Dedifferentiated amniotic fluid mesenchymal stem cell (primary cell): ENCODE results near the gene ADGRD1.

Source experiments
- DNase-seq: peaks from one replicate; pipeline ENCODE4 v3.0.0-alpha.2; 2016; ENCODE audit errors: extremely low spot score

Gene ADGRD1

DNA sequence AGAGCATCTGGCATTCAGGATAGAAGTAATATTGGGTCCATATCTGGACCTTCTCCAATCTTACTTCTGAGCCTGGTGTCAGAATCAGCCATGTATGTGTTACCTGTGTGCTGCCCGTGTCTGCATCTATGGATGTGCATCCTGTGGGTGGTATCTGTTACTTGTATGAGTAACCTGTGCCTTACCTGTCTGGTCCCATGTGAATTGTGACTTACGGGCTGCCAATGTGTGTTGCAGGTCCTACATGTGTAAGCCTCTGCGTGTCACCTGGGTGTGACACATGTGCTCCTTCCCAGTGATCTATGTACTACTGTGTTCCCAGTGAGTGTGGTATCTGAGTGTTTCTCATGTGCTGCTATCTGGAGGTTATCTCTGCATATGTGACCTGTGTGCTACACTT is 208.4 kb downstream of the ADGRD1 start:
- DNase-seq = no peak

DNA sequence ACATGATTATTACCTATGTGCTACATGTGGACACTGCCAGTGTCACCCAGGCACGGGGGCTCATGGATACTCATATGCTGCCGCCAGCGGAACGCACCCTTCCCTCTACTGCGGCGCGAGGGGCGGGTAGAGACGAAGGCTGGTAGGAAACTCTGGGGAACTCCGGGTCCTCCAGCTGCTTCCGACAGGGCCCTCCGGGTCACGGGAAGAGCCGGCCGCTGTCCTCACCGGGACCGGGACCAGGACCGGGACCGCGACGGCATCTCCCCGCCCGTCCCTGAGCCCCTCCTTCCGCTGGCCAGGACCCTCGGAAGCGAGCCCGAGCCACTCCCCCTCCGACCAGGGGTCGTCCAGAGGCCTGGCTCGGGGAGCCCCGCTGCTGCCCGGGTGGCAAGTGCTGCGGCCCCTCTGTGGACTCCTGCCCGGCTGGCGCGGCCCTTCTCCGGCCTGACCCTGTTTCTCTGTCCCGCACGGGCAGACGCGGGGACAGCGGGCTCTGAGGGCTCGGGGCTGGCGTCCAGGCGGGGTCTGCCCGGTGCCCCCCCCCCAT is 209.6 kb downstream of the ADGRD1 start:
- DNase-seq = no peak

DNA sequence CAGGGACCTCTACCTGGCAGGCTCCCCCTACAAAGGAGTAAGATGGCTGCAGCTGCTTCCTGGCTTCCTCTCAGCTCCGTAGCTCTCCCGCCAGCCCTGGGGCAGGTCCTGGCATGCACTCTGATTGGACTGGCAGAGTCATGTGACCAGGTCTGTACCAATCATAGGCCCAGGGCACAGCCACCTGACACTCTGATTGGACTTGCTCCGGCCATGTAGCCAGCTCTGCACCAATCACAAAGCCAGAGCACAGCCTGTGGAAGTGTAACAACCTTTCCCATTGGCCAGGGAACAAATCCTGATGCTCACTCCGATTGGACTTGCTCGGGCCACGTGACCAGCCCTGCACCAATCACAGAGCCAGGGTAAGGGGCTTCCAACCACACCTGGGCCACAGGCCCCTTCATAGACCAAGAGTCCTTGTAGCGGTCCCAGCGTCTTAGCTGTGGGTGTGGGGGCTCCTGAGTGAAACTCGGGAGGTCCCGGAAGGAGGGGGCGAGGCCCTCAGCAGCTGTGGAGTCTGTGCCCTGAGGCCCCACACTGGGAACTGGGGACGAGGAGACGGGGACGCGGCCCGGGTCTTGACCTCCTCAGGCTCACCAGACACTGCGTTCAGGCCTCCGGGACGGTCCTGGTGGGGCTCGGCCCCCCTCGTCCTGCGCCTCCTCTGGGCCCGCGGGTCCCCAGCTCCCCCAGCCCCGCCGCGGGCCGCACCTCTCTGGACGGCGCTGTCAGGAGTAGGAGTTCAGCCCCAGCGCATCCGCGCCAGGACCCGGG is 210.6 kb downstream of the ADGRD1 start:
- no peak for DNase-seq

DNA sequence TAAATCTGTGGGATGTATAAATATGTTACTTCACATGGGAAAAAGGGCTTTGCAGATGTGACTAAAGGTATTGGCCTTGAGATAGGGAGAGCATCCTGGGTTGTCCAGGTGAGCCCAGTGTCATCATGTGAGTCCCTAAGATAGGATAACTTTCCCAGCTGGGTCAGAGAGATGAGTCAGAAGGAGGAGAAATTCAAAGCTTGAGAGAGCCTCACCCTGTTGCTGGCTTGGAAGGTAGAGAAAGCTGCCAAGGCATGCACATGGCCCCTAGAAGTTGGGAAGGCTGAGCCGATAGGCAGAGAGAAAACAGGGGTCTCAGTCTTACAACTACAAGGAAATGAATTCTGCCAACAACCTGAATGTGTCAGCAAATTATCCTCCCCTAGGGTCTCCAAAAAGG is 213.0 kb downstream of the ADGRD1 start:
- DNase-seq = no peak

DNA sequence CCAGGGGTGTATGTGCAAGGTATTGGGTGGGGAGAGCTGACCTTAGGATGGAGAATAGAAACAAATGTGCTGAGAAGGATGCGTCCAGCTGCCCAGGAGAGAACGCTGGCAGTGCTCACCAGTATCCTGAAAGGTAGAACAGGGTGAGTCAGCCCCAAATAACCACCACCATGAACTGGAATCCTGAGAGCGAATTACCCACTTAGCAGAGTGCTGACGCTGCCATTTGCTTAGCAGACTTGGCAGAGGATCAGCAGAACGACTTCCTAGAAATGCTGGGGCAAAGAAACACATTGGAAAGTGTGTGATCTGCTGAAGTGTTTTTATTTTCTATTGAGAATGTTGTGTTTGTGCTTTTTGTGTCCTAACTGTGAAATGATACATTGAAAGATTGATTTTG is 213.6 kb downstream of the ADGRD1 start:
- DNase-seq = no peak

DNA sequence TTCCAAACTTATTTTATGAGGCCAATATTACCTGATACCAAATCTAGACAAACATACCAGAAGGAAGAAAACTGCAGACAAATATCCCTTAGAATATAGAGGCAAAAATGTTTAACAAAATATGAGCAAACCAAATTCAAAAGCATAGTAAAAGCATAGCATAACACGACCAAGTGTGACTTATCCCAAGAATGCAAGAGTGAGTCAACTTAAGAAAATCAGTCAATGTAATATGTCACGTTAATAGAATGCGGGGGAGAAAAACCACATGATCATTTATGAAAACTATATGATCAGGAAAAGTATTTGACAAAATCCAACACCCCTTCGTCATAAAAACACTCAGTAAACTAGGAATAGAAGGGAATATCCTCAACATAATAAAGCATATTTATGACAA is 217.3 kb downstream of the ADGRD1 start:
- DNase-seq = no peak

DNA sequence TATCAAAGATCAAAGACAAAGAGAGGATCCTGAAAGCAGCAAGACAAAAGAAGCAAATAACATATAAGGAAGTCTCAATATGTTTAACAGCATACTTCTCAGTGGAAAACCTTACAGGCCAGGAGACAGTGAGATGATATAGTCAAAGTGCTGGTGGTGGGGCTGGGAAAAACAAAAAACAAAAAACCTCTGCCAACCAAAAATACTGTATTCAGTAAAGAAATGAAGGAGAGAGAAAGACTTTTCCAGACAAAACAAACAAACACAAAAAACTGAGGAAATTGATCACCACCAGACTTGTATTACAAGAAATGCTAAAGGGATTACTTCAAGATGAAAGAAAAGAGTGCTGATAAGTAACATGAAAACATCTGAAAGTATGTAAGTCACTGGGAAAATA is 221.2 kb downstream of the ADGRD1 start:
- no peak for DNase-seq

DNA sequence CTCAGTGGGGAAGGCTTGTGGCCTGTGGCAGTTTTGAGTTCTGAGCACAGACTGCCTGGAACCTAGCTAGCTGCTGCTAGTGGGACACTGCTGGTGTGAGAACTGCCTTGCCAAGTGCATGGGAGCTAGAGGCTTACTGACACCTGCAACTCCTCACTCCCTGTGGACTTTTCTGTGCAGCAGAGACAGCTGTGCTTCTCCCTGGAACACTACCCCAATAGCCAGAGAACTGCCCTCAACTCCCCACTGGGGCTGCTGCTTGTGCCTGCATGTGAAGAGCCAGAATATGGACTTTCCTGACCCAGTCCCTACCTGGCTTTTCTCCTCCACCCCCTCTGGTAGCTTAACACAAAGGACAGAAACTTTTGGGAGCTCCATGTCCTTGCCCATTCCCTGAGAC is 222.6 kb downstream of the ADGRD1 start:
- DNase-seq = no peak

DNA sequence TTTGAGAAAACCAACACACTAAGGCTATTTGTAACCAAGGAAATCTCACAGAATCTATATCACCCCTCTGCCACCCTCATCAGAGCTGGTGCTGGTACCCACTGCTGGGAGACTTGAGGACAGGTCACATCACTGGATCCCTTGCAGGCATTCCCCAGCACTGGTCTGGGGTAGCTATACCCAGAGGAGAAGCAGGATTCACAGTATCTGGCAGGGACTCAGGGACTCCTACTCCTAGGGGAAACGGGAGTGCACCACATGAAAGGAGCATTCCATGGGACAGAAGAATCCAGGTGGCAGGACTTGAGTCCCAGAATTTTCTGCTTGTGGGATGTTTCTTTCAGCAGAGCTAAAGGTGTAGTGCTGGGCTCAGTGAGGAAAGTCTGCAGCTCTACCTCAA is 223.2 kb downstream of the ADGRD1 start:
- DNase-seq = no peak

DNA sequence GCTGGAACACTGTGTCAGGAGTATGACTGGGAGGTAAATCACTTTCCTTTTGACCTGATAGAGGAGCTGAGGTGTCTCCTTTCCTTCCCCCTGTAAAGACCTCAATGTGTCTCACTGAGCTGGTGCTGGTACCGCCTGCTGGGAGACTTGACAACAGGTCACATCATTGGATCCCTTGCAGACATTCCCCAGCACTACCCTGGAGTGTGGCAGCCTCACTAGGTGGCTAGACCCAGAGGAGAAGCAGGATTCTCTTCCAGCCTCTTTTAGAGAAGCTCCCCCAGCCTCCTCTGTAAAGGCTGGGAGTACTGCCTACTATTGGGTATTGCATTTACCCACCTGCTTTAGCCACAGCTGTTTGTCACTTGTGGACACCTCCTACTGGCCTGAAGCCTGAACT is 223.9 kb downstream of the ADGRD1 start:
- no peak for DNase-seq

DNA sequence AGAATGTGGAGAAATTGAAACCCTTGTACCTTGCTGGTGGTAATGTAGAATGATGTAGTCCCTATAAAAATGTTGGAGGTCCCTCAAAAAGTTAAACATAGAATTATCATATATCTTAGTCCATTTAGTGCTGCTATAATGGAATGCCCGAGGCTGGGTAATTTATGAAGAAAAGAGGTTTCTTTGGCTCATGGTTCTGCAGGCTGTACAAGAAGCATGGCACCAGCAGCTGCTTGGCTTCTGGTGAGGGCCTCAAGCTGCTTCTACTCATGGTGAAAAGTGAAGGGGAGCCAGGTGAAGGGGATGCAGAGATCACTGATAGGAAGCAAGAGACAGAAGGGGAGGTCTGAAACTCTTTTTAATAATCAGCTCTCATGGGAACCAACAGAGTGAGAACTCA is 233.9 kb downstream of the ADGRD1 start:
- no peak for DNase-seq

DNA sequence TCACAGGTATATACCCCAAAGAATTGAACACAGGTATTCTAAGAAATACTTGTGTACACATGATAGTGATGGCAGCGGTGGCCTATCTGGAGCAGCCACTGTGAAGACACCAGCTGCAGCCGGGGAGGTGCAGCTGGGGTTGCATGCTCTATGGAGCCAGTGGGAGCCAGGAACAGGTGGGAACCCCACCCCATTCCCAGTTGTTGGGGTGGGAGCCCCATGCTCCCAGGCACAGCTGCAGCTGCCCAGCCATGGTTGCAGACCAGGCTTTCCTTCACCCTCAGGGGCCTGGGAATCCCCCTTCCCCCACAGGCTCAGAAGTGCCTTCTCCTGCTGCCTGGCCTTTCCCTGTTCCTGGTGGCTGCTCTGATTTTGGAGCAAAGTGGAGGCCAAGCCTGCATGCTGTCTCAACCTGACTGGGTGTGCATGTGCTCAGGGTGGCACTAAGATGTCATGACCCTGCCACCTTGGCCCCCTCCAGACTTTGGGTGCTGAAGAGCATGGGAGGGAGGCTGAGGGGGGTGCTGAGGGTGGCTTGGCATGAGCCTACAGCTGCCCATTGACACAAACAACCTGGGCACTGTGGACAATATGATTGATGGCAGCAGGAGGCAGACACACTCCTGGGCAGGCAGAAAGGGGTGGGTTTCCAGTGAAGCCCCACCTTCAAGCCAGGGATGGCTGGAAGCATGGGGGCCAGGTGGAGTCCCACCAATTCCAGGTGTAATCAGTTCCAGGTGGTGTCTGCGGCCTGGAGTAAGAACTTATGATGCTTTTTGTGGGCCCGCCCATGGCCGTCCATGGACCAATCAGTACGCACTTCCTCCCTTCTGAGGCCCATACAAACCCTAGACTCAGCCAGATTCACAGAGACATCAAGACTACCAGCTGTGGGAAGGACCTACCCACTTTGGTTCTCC is 234.7 kb downstream of the ADGRD1 start:
- no peak for DNase-seq

DNA sequence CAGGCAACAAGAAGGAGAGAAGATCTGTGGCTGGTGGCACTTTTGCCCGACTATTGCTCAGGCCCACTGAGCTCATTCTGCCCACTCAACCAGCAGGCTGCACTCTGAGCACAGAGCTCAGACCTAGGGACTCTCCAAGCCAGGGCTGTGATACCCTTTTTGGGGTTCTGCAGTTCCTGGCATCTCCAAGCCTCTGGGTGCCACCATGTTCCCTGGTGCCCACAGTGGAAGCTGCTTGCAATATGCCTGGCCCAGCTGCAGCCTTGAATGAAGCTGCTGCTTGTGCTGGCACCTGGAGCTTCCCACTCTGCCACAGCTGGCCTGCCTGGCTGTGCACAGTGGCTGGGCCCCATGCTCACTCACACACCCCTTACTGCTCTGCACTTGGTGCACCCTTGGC is 236.1 kb downstream of the ADGRD1 start:
- no peak for DNase-seq

DNA sequence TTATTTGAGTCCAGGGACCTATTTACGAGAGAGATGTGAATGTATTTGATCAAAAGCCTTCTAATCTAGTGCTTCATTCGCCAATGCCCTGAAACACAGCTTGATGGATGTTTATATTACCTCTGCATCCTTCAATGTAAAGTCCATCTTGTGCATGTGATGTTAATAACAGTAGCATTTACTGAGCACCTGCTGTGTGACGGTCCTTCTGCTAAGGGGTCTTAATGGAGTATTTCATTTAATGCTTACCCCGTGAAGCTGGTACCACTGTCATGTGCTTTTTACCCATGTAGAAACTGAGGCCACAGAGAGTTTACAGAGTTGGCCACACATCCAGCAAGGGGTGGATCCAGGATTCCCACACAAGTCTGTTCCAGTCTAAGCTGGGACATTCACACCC is 237.3 kb downstream of the ADGRD1 start:
- DNase-seq = no peak
